Fibroblast of pulmonary artery (primary cell): ENCODE results near the gene TSEN34.
A peak's percentile ranks its signal among the peaks of the same experiment; 100 is the strongest.

ENCODE experiments used
- DNase-seq: peaks from one replicate; pipeline ENCODE4 v3.0.0-alpha.2; 2010; ENCODE audit warnings: low read depth
- H3K4me3 ChIP-seq: replicated peaks from 2 replicates; pipeline ENCODE4 v1.5.1; 2011; ENCODE audit warnings: low read depth, mild to moderate bottlenecking, control low read depth, low read length, moderate library complexity
- TF ChIP-seq, protein P1 (sequence below): IDR thresholded peaks from 2 replicates; pipeline ENCODE4 v1.5.1; 2011; ENCODE audit warnings: mild to moderate bottlenecking, control low read depth, low read length, inconsistent platforms; ENCODE audit errors: missing control alignments

Gene TSEN34

DNA sequence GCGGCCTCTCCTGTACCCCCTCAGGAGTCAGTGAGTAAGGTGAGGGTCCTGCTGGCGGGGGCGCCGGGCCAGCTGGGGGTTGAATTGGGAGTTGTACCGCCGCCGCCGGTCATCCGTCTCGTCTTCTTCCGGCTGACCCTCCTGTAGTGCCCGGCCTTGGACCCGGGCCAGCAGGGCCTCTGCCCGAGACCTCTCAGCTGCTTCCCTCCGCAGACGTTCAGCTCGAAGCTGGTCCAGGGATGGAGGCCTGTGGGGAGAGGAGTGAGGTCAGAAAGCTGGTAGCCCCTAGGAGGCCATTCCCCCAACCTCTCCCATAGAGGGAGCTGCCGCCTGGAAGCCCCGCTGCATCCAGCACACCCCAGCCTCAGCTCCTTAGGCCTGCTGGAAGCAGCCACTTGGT, 35.4 kb upstream of the TSEN34 start:
- TF ChIP-seq, protein P1, sequence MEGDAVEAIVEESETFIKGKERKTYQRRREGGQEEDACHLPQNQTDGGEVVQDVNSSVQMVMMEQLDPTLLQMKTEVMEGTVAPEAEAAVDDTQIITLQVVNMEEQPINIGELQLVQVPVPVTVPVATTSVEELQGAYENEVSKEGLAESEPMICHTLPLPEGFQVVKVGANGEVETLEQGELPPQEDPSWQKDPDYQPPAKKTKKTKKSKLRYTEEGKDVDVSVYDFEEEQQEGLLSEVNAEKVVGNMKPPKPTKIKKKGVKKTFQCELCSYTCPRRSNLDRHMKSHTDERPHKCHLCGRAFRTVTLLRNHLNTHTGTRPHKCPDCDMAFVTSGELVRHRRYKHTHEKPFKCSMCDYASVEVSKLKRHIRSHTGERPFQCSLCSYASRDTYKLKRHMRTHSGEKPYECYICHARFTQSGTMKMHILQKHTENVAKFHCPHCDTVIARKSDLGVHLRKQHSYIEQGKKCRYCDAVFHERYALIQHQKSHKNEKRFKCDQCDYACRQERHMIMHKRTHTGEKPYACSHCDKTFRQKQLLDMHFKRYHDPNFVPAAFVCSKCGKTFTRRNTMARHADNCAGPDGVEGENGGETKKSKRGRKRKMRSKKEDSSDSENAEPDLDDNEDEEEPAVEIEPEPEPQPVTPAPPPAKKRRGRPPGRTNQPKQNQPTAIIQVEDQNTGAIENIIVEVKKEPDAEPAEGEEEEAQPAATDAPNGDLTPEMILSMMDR, result no peak
- DNase-seq, result no peak
- no peak overlapping the region for H3K4me3 ChIP-seq

DNA sequence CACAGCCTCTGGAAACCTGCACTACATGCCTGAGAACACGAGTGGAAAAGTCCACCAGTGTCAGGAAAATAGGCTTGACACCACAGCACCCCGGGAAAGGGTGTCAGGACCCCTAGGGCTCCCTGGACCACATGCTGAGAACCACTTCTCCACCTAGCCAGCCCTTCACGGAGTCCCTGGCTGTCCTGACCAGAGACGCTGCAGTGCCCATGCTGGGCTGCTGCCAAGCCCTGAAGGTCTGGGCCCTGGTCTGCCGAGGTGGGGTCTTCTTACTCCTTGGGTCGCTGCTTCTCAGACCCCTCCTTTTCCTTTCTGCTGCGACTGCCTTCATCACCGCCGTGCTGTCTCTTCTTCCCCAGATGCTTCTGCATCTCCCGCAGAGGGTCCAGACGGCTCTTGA, 34.6 kb upstream of the TSEN34 start:
- DNase-seq, result no peak
- H3K4me3 ChIP-seq, result no peak overlapping the region
- TF ChIP-seq, protein P1, result no peak

DNA sequence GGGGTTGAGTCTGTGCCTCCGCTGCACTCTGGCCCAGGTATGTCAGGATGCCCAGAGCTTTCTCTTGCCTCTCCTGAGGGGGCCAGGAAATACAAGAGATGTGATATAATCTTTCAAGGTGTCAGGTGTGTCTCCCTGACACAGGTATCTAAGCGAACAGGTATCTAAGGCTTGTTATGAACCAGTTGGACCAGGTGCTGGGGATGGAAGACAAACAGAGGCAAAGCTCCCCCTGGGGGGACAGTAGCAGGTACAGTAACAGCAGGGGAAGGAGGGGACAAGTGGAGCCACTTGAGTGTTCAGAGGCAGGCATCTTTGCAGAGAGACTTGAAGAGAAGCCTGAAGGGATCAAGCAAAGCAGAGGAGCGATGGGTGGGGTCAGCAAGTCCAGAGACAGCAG, 34.2 kb upstream of the TSEN34 start:
- DNase-seq, result no peak
- TF ChIP-seq, protein P1, result no peak
- H3K4me3 ChIP-seq, result no peak overlapping the region

DNA sequence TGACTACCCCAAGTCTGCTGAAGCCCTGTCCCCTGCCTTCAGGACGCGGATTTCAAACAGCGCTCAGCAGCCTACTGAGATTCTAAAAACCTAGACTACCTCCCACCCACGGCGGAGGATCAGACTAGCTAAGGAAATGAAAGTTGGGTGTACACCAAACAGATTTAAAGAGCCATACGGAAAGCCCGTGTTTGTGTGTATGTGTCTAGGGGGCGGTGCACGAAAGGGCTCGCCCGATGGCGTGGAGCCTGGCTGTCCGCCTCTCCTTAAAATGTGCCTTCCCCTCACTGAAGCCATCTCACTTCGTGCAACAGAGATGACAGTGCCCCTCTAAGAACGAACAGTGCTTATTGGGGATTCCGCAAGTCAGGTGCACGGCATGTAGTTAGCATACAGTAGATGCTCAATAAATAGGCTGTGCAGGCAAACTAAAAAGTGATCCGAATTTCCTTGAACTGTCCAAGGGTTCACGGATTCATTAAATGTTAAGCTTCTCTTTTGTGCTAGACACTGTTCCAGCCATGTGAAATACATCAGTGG, 32.2 kb upstream of the TSEN34 start:
- TF ChIP-seq, protein P1, result no peak
- DNase-seq, result no peak
- peak overlapping the region; percentile 85 for H3K4me3 ChIP-seq

DNA sequence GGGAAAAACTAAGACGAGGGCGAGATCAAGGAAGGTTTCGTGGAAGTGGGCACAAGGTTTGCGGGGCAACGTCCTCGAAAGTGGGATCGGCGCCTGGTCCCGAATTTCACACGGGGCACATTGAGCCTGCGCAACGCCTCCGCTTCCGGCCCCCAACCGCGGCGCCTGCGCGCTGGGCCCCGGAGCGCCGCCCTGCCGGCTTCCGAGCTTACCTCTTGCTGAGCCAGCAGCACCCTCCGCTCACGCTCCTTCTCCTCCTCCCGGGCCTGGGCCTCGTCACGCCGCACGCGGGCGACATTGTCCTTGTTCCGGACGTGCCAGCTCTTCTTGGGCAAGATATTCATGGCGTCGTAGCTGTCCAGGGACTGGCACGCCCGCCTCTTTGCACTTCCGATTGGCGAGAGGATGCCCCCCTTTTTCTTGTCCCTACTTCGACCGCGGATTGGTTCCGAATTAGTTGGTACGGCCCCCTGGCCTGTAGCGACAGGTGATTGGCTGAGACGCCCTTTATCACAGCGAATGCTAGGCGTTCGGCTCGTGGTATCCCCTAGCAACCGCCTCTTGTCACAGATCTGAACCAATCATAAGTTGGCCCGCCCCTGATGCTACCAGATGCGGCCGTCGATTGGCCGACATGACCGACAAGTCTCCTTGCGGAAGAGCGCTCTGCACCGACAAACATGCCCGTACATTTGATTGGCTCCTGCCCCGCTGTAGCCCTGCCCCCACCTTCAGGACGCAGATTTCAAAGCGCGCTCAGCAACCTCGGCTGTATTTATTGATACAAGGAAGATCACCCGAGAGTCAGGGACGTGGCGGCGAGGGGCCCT, 31.5 kb upstream of the TSEN34 start, which contains the start of gene LENG1:
Gene LENG1, minus strand, starts transcription at position 370 of the 830 bp plus-strand sequence. Its CDS starts 26 bp downstream, at position 344.
- H3K4me3 ChIP-seq, result peak within 1 kb of the TSS; percentile 85
- DNase-seq, result peak; percentile 100
- TF ChIP-seq, protein P1, result no peak

DNA sequence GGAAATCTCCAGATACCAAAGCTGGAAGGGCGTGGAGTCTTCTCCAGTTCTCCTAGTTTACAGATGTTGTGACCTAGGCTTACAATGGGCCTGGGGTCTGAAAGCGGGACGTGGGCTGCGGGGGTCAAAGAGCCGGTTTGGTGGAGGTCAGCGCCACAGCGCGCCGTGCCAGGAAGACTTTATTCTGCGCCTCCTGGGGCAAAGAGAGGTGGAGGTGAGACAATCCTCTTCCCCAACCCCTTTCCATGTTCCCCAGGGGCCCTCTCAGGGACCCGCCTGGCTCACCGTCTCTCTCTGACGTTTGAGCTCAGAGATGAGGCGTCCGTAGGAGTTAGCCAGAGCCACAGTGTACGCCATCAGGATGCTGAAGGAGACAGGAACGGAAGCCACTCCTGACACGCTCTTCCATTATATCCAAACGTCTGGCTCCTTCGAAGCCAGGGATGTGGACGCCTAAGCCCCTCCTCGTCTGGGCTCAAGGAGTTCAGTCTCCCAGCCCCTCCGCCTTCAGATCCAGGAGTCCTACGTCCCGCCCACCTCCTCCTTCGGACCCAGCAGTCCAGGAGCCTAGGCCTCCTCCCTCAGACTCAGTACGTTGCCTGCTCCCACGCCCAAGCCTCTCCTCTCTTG, 30.8 kb upstream of the TSEN34 start:
- TF ChIP-seq, protein P1, result no peak

More for the DNA sequence above, 30.8 kb upstream of the TSEN34 start:
- DNase-seq, result peak; percentile 49
- H3K4me3 ChIP-seq, result peak overlapping the region; percentile 76
